Panc1 (cell line): ENCODE results near the gene GPATCH8. TPM values are rescaled to one million over a fixed set of nuclear protein-coding genes. Genes with fewer than 3 reads are reported as not detected.

Experiments used
- ATAC-seq: fragments of 200-7000 bp; cut with Tn5 transposase; 2 replicates; pipeline ENCODE4 v1.9.1; 2020; ENCODE audit warnings: mild to moderate bottlenecking, moderate library complexity
- BruUV-seq: library from RNA; stranded (reverse); fragments of 400-500 nt; replicated peaks from 2 replicates; lab custom pipeline; 2021; lab: Mats Ljungman, UMichigan
- CTCF ChIA-PET: fragments of 300-600 bp; sonication (Branson Sonifier 250); formaldehyde crosslinking; loops from one replicate; lab custom pipeline; 2022; ENCODE audit warnings: antibody characterized with exemption; lab: Charles Lee
- POLR2A ChIA-PET: fragments of 300-600 bp; sonication (Branson Sonifier 250); formaldehyde crosslinking; loops from one replicate; lab custom pipeline; 2022; ENCODE audit warnings: antibody characterized with exemption; lab: Charles Lee
- DNase-seq: peaks from one replicate; pipeline ENCODE4 v3.0.0-alpha.2; 2010; ENCODE audit warnings: low read depth, low spot score
- H3K27ac ChIP-seq: 2 replicates; pipeline ENCODE4 v1.5.1; 2011; ENCODE audit warnings: mild to moderate bottlenecking, low read length, inconsistent platforms
- H3K27me3 ChIP-seq: fragments of 200-500 bp; sonication (Bioruptor generic); 2 replicates; pipeline ENCODE4 v1.6.0; 2014; ENCODE audit warnings: low read length, inconsistent platforms; ENCODE audit not compliant: control insufficient read depth, insufficient read depth
- H3K36me3 ChIP-seq: fragments of 200-500 bp; sonication (Bioruptor generic); 2 replicates; pipeline ENCODE4 v1.5.1; 2014; ENCODE audit warnings: inconsistent platforms, mild to moderate bottlenecking, low read length, moderate library complexity; ENCODE audit not compliant: control insufficient read depth, insufficient read depth
- H3K4me1 ChIP-seq: 2 replicates; pipeline ENCODE4 v1.5.1; 2011; ENCODE audit warnings: inconsistent platforms, mild to moderate bottlenecking, low read length, moderate library complexity; ENCODE audit not compliant: control insufficient read depth, insufficient read depth
- H3K4me3 ChIP-seq, 2 experiments: 2 replicates each; pipeline ENCODE4 v1.5.1; 2011 to 2012; ENCODE audit warnings: low read depth in 2 of 2, low read length in 2 of 2, mild to moderate bottlenecking in 2 of 2, inconsistent platforms in 1 of 2, moderate library complexity in 1 of 2
- H3K9me3 ChIP-seq: fragments of 200-500 bp; sonication (Bioruptor generic); 2 replicates; pipeline ENCODE4 v1.5.1; 2014; ENCODE audit warnings: low read depth, mild to moderate bottlenecking, inconsistent platforms, low read length, moderate library complexity; ENCODE audit not compliant: control insufficient read depth, insufficient read depth
- CTCF ChIP-seq: fragments of 450-650 bp; IDR thresholded peaks from 2 replicates; pipeline ENCODE4 v1.5.1; 2017; ENCODE audit warnings: mild to moderate bottlenecking
- POLR2AphosphoS5 ChIP-seq: IDR thresholded peaks from 2 replicates; pipeline ENCODE4 v1.6.1; 2012; ENCODE audit warnings: mild to moderate bottlenecking, low read depth, low read length, moderate library complexity
- REST ChIP-seq, 2 experiments: IDR thresholded peaks; 2 replicates each; pipeline ENCODE4 v1.6.1; 2011 to 2012; ENCODE audit warnings: low read depth in 2 of 2, control low read depth in 1 of 2, low read length in 1 of 2, mild to moderate bottlenecking in 1 of 2, moderate library complexity in 1 of 2; ENCODE audit not compliant: insufficient read depth in 1 of 2
- SIN3A ChIP-seq: IDR thresholded peaks from 2 replicates; pipeline ENCODE4 v1.6.1; 2012; ENCODE audit warnings: low read depth, mild to moderate bottlenecking, low read length, moderate library complexity, borderline replicate concordance; ENCODE audit not compliant: insufficient read depth
- TCF7L2 ChIP-seq: IDR thresholded peaks from 2 replicates; pipeline ENCODE4 v1.6.1; 2011; ENCODE audit warnings: mild to moderate bottlenecking, low read depth, low read length, inconsistent platforms
- in situ Hi-C: cut with HindIII; loops from 2 replicates; pipeline ENCODE4 v1.10.0; 2016; ENCODE audit warnings: low sequenced_read_pairs, low pct_unique_long_range_greater_than_20kb
- intact Hi-C: fragments of 100-400 bp; cut with micrococcal nuclease; formaldehyde crosslinking; loops from one replicate; pipeline ENCODE4 v1.10.0; 2022; ENCODE audit not compliant: unreplicated experiment
- total RNA-seq: library from RNA; stranded (reverse); gene quantifications from one replicate; pipeline ENCODE4 v1.2.1, GENCODE V29; 2021; ENCODE audit not compliant: unreplicated experiment

GPATCH8 gene
- total RNA-seq, 1 experiment from 2014 or later = 30.8 TPM

- H3K9me3 ChIP-seq = no peaks in the 10 kb centered on the region
- TF ChIP-seq POLR2AphosphoS5 (no peak), SIN3A (no peak), TCF7L2 (no peak), REST (IDR thresholded peaks at IDR 0.05; ENCODE audit: insufficient read depth in 1 of 2, low read depth in 2 of 2, low read length in 1 of 2) (no peak), CTCF (no peak)
- ATAC-seq (no peak), DNase-seq (no peak)
- H3K27ac ChIP-seq = no peak overlapping the region
- no peaks in the 10 kb centered on the region for H3K36me3 ChIP-seq
- POLR2A ChIA-PET = no interaction called here
- H3K27me3 ChIP-seq = no peaks in the 10 kb centered on the region
- BruUV-seq = no TSS peak
- intact Hi-C loops = no loop called here
- CTCF ChIA-PET = no interaction called here
- no peaks in the 10 kb centered on the region for H3K4me1 ChIP-seq
- in situ Hi-C loops = no loop called here
- no peak overlapping the region for H3K4me3 ChIP-seq
Observed at GRCh38 chr17:44351464-44351863, 151.7 kb downstream of the GPATCH8 start.

GRCh38 chr17:44350733-44351226, 152.4 kb downstream of the GPATCH8 start:
- DNase-seq (no peak), ATAC-seq (peak; percentile 82)
- H3K36me3 ChIP-seq = no peaks in the 10 kb centered on the region
- H3K9me3 ChIP-seq = no peaks in the 10 kb centered on the region
- no TSS peak for BruUV-seq
- ChIA-PET CTCF (no interaction called here), POLR2A (no interaction called here)
- intact Hi-C loops (no loop called here), in situ Hi-C loops (no loop called here)
- TF ChIP-seq CTCF = peak; percentile 87
- no peak for TF ChIP-seq POLR2AphosphoS5
- H3K27me3 ChIP-seq = no peaks in the 10 kb centered on the region
- no peak overlapping the region for H3K27ac ChIP-seq
- H3K4me3 ChIP-seq = no peak overlapping the region
- no peaks in the 10 kb centered on the region for H3K4me1 ChIP-seq
